ENCODE results near the gene CFAP45.
A peak's percentile ranks its signal among the peaks of the same experiment; 100 is the strongest.
"Not testable (repeated sequence)": the region's sequence is repeated elsewhere in the genome, so short reads cannot be mapped to it uniquely, and the experiment has no call there.

CFAP45 gene

DNA sequence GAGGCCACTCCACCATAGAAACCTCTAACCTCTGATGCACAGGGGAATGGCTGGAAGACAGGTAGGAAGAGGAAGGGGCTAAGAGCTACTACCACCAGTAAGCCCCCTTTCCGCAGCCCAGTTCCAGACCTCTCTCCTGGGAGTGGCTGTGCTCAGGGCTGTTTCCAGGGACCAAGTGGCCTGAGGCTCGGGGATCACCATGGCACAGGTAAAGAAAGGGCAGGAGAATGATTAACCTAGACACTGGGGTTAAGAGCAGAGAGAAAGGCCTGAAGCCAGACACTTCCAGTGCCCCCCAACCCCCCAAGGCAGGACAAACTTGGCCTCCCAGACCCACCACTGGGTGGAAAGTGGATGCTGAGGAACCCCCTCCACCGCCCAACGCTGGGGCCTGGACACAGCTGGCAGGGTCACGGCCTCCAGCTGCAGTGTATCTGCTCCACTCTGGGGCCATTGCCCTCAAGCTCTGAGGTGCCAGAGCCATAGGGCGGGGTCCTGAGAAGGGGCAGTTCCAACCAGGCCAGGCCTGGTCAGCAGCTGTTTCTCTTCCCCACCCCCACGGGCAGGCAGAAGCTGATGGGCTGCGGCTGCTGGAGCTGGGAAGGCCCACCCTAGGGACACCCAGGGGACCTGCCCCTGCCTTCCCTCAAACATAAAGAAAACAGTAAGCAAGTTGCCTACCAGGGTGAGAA, 22.7 kb upstream of the CFAP45 start:
- DNase-seq: no peak

GRCh38 chr1:159921700-159922504, 21.9 kb upstream of the CFAP45 start:
- no peak for DNase-seq

- DNase-seq: no peak
These were observed 21.3 kb upstream of the CFAP45 start for GRCh38 chr1:159921251-159921650.

DNA sequence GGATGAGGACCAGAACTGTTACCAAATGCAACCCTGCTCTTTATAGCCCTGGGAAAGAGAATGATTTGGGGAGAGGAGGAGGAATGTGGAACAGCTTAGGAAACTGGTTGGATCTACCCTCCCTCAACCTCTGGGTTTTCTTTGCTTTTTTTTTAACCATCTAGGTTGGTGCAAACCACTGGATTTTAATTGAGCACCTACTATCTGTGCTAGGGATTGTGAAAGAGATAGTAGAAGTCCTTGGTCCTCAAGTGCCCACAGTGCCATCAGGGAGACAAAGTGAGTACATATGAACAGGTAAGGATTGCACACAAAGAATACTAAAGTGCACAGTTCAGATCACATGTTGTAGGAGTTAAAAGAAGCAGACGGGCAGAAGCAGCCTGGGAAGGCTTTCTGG, 20.7 kb upstream of the CFAP45 start:
- no peak for DNase-seq

- DNase-seq: no peak
These were observed 20.2 kb upstream of the CFAP45 start for GRCh38 chr1:159920202-159920601.

DNA sequence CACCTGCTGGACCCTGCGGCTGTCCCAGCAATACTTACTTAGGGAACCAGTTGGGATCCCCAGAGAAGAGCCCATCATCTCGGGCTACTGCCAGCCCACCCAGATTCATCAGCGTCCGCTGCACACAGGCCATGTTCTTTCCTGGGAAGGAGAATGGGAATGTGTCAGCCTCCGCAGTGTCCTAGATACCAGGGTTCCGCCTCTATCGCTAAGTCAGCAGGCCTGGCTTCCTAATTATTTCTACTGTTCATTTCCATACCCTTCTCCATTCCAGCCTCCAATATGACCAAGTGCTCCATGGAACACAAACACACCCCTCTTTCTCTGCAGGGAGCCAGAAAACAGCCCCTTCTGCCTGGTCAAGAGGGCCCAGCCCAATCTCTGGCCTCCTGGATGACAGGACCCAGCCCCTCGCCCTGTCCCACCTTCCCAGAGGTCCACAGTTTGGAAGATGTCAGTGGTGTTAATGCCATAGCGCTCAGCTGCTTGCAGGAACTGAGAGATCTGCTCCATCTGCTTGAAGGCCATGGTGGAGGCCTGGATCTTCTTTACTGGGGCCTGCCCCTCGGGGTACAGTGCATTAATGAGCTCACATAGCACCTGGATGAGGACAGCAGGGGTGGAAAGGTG, 19.4 kb upstream of the CFAP45 start:
- DNase-seq: no peak

GRCh38 chr1:159918352-159919200, 18.6 kb upstream of the CFAP45 start:
- DNase-seq: no peak

DNA sequence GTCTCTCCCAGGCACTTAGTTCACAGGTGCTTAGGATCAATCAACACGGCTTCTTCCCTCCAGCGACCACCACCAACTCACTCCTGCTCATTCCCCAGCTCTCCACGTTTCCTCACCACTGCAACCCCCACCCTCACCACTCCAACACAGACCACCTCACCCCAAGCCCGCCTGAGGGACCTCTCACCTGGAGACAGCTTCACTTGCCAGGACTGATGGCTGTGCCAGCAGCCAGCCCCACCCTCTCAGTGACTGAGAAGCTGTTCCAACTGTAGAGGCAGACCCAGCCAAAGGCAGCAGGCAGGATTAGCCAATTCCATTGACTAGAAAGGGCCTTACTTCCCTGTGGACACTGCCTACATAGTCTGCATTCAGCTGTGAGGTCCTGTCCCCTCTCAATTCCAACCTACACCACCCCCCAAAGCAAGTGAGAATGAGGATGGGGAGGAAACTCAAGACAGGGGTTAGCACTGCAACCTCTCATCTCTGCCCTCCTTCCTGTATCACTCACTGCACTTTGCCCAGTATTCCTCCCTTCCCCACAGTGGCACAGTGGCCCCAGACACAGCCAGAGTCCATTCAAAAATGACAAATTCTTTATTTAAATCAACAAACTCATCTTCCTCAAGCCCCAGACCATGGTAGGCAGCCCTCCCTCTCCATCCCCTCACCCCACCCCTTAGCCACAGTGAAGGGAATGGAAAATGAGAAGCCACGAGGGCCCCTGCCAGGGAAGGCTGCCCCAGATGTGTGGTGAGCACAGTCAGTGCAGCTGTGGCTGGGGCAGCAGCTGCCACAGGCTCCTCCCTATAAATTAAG, 17.8 kb upstream of the CFAP45 start:
- DNase-seq: peak; percentile 61

GRCh38 chr1:159916242-159917051, 16.5 kb upstream of the CFAP45 start:
- DNase-seq: no peak

DNA sequence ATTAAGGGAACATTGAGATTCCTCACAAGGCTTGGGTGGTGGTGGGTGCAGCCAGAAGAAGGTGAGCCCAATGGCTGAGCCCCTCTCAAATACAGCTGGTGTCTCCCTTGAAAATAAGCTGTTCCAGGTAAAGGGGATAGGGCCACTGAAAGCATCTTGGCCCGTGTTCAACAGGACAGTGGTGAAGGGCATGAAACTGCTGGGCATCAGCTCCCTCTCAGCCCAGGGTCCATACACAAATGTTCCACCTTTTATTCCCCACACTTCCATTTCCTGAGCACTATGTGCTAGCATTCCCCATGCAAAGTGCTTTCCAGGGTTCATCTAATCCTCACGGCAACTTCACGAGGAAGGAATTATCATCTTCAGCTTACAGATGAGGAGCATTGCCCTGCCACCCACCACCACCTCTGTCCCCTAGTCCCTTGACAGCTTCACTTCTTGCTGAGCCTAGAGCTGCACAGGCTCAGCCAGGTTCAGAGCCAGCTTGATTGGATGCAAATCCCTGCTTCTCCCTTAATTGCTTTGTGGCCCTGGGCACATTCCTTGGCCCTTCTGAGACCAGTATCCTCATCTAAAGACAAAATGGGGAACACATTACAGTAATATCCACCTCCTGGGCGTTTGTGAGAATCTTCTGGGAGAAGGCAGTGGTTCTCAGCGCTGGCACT, 15.7 kb upstream of the CFAP45 start:
- DNase-seq: no peak

- no peak for DNase-seq
These were observed 14.5 kb upstream of the CFAP45 start for GRCh38 chr1:159914252-159915018.

GRCh38 chr1:159913451-159914192, 13.7 kb upstream of the CFAP45 start:
- DNase-seq: no peak

GRCh38 chr1:159911326-159912070, 11.5 kb upstream of the CFAP45 start:
- peak; percentile 12 for DNase-seq

- DNase-seq: no peak
These were observed 8.3 kb upstream of the CFAP45 start for GRCh38 chr1:159908031-159908940.

DNA sequence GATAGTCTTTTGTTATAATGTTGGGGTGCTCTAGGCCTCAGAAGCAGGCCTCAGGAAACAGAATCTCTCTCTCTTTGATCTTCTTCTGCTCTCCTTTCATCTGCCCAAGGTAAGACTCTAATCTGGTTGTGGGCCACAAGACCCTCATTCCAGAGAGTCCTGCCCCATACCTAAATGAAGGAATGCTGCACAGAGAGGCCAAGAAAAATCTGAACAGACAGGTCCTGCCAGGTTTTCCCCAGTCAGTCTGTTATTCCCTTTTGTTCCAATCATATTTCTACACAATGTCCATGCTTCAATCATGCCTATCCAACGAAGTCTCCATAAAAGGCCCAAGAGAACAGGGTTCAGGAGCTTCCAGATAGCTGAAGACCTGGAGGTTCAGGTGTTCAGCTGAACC, 7.0 kb upstream of the CFAP45 start:
- no peak for DNase-seq

DNA sequence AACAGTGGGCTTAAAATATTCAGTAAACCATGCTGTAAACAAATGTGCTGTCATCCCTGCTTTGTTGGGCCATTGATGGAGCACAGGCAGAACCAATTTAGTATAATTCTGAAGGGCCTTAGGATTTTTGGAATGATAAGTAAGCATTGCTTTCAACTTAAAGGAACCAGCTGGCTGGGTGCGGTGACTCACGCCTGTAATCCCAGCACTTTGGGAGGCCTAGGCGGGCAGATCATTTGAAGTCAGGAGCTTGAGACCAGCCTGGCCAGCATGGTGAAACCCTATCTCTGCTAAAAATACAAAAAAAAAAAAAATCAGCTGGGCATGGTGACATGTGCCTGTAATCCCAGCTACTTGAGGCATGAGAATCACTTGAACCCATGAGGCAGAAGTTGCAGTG, 4.1 kb upstream of the CFAP45 start:
- DNase-seq: not testable (repeated sequence)

- DNase-seq: peak; percentile 49
These were observed 2.6 kb upstream of the CFAP45 start for GRCh38 chr1:159902541-159902940.

Measured in MV-4-11 (cell line).